IMR-90 (cell line): ENCODE measurements around the gene PDE6B. TPM values are rescaled to one million over a fixed set of nuclear protein-coding genes. Genes with fewer than 3 reads are reported as not detected.

ENCODE experiments used
- ATAC-seq: fragments of 200-7000 bp; cut with Tn5 transposase; 2 replicates; pipeline ENCODE4 v1.9.1; 2020; ENCODE audit warnings: low read depth, mild to moderate bottlenecking, moderate library complexity
- BruUV-seq: library from RNA; stranded (reverse); fragments of 400-500 nt; replicated peaks from 2 replicates; lab custom pipeline; 2021; lab: Mats Ljungman, UMichigan
- CTCF ChIA-PET: fragments of 300-600 bp; formaldehyde crosslinking; extraction: SDS; loops from one replicate; lab custom pipeline; 2021; ENCODE audit warnings: antibody characterized with exemption; lab: Yijun Ruan, JAX
- POLR2A ChIA-PET: fragments of 300-600 bp; sonication (Branson Sonifier 250); formaldehyde crosslinking; loops from one replicate; lab custom pipeline; 2022; ENCODE audit warnings: antibody characterized with exemption; ENCODE audit not compliant: unreplicated experiment; lab: Charles Lee
- DNase-seq: peaks from one replicate; pipeline ENCODE4 v3.0.0; 2013
- H2AFZ ChIP-seq: replicated peaks from 2 replicates; pipeline ENCODE3; 2013; ENCODE audit warnings: low read length, mild to moderate bottlenecking; ENCODE audit not compliant: poor library complexity
- H2AK5ac ChIP-seq: 2 replicates; pipeline ENCODE4 v1.6.1; 2013; ENCODE audit warnings: low read depth, low read length, inconsistent platforms
- H2AK9ac ChIP-seq: replicated peaks from 2 replicates; pipeline ENCODE3; 2013; ENCODE audit warnings: mild to moderate bottlenecking, low read depth, low read length, moderate library complexity; ENCODE audit not compliant: poor library complexity
- H2BK120ac ChIP-seq: 2 replicates; pipeline ENCODE4 v1.6.1; 2013; ENCODE audit warnings: low read depth, low read length, inconsistent platforms
- H2BK15ac ChIP-seq: 3 replicates; pipeline ENCODE4 v1.6.1; 2013; ENCODE audit warnings: low read depth, low read length, inconsistent platforms
- H2BK20ac ChIP-seq: 2 replicates; pipeline ENCODE4 v1.6.1; 2013; ENCODE audit warnings: low read depth, mild to moderate bottlenecking, inconsistent platforms, low read length, moderate library complexity
- H2BK5ac ChIP-seq: 2 replicates; pipeline ENCODE4 v1.6.1; 2013; ENCODE audit warnings: mild to moderate bottlenecking, low read depth, low read length, inconsistent platforms; ENCODE audit not compliant: poor library complexity, severe bottlenecking
- H3K14ac ChIP-seq: replicated peaks from 2 replicates; pipeline ENCODE4 v1.6.1; 2013; ENCODE audit warnings: low read depth, low read length, inconsistent platforms
- H3K18ac ChIP-seq: 2 replicates; pipeline ENCODE4 v1.6.1; 2013; ENCODE audit warnings: low read depth, low read length, control low read depth
- H3K23ac ChIP-seq: 2 replicates; pipeline ENCODE4 v1.6.1; 2013; ENCODE audit warnings: low read depth, low read length, inconsistent platforms
- H3K27ac ChIP-seq: 2 replicates; pipeline ENCODE4 v1.5.1; 2013; ENCODE audit warnings: mild to moderate bottlenecking, control low read depth, low read length; ENCODE audit not compliant: insufficient read depth
- H3K27me3 ChIP-seq: 2 replicates; pipeline ENCODE4 v1.6.1; 2013; ENCODE audit warnings: low read length; ENCODE audit not compliant: control insufficient read depth, insufficient read depth
- H3K36me3 ChIP-seq: 2 replicates; pipeline ENCODE4 v1.6.1; 2013; ENCODE audit warnings: low read length, mixed read lengths; ENCODE audit not compliant: control insufficient read depth, insufficient read depth
- H3K4ac ChIP-seq: 2 replicates; pipeline ENCODE4 v1.6.1; 2013; ENCODE audit warnings: low read depth, low read length, inconsistent platforms
- H3K4me1 ChIP-seq: 2 replicates; pipeline ENCODE4 v1.6.1; 2013; ENCODE audit warnings: low read length, mixed read lengths; ENCODE audit not compliant: control insufficient read depth, insufficient read depth
- H3K4me2 ChIP-seq: 2 replicates; pipeline ENCODE4 v1.6.1; 2013; ENCODE audit warnings: low read depth, mild to moderate bottlenecking, control low read depth, low read length, moderate library complexity
- H3K4me3 ChIP-seq: 2 replicates; pipeline ENCODE4 v1.5.1; 2013; ENCODE audit warnings: low read depth, mild to moderate bottlenecking, control low read depth, low read length, moderate library complexity; ENCODE audit not compliant: insufficient read depth
- H3K56ac ChIP-seq: 2 replicates; pipeline ENCODE4 v1.6.1; 2013; ENCODE audit warnings: low read length, inconsistent platforms; ENCODE audit not compliant: insufficient read depth; ENCODE audit errors: extremely low read depth
- H3K79me1 ChIP-seq, 2 experiments: 2 replicates each; pipeline ENCODE4 v1.6.1; 2013; ENCODE audit warnings: low read length in 2 of 2, inconsistent platforms in 1 of 2, low read depth in 1 of 2
- H3K9ac ChIP-seq: 2 replicates; pipeline ENCODE4 v1.6.1; 2013; ENCODE audit warnings: low read depth, low read length, control low read depth
- H3K9me1 ChIP-seq: 2 replicates; pipeline ENCODE4 v1.6.1; 2013; ENCODE audit warnings: low read length, inconsistent platforms; ENCODE audit not compliant: insufficient read depth
- H3K9me3 ChIP-seq: 2 replicates; pipeline ENCODE4 v1.6.1; 2013; ENCODE audit warnings: low read length; ENCODE audit not compliant: control insufficient read depth, insufficient read depth
- H4K20me1 ChIP-seq: 2 replicates; pipeline ENCODE4 v1.6.1; 2013; ENCODE audit warnings: low read length, inconsistent platforms; ENCODE audit not compliant: insufficient read depth
- H4K5ac ChIP-seq: 2 replicates; pipeline ENCODE4 v1.6.1; 2013; ENCODE audit warnings: mild to moderate bottlenecking, low read depth, low read length, control low read depth
- H4K8ac ChIP-seq, 2 experiments: 2 replicates each; pipeline ENCODE4 v1.6.1; 2013; ENCODE audit warnings: low read depth in 2 of 2, low read length in 2 of 2, control low read depth in 1 of 2, inconsistent platforms in 1 of 2
- H4K91ac ChIP-seq: 2 replicates; pipeline ENCODE4 v1.6.1; 2013; ENCODE audit warnings: low read depth, low read length, inconsistent platforms; ENCODE audit not compliant: insufficient read depth
- CEBPB ChIP-seq: IDR thresholded peaks from 2 replicates; pipeline ENCODE4 v1.6.1; 2012; ENCODE audit warnings: low read depth, low read length, improper control_type of control experiment
- CHD1 ChIP-seq: IDR thresholded peaks from 2 replicates; pipeline ENCODE4 v1.6.1; 2012; ENCODE audit warnings: low read depth, low read length, improper control_type of control experiment
- MAFK ChIP-seq: IDR thresholded peaks from 2 replicates; pipeline ENCODE4 v1.6.1; 2012; ENCODE audit warnings: low read depth, low read length, improper control_type of control experiment
- MAZ ChIP-seq: IDR thresholded peaks from 2 replicates; pipeline ENCODE4 v1.6.1; 2012; ENCODE audit warnings: low read depth, mild to moderate bottlenecking, low read length, improper control_type of control experiment, moderate library complexity, borderline replicate concordance
- NFE2L2 ChIP-seq: fragments of 150-350 bp; IDR thresholded peaks from 2 replicates; pipeline ENCODE4 v1.6.1; 2016; ENCODE audit warnings: low read depth, mild to moderate bottlenecking, low read length
- POLR2A ChIP-seq: IDR thresholded peaks from 2 replicates; pipeline ENCODE4 v1.6.1; 2012; ENCODE audit warnings: mild to moderate bottlenecking, low read depth, low read length
- RAD21 ChIP-seq: IDR thresholded peaks from 2 replicates; pipeline ENCODE4 v1.6.1; 2012; ENCODE audit warnings: low read length, improper control_type of control experiment
- RCOR1 ChIP-seq: IDR thresholded peaks from 2 replicates; pipeline ENCODE4 v1.6.1; 2012; ENCODE audit warnings: mild to moderate bottlenecking, low read length, improper control_type of control experiment; ENCODE audit not compliant: insufficient replicate concordance
- RFX5 ChIP-seq: IDR thresholded peaks from 2 replicates; pipeline ENCODE4 v1.8.0; 2012; ENCODE audit warnings: low read depth, mild to moderate bottlenecking, low read length, moderate library complexity
- WGBS, 2 experiments: methylation state at CpG; one replicate each; pipeline versions ENCODE4 v1.1.5 to v1.1.7; 2013; ENCODE audit warnings: missing lambda C conversion rate in 2 of 2; ENCODE audit not compliant: insufficient read length in 1 of 2; ENCODE audit errors: extremely low coverage in 2 of 2; 5-methylcytosine and 5-hydroxymethylcytosine counted together
- dilution Hi-C: fragments of 300-500 bp; cut with HindIII; formaldehyde crosslinking; loops from one replicate; pipeline ENCODE4 v1.14.3; 2018; ENCODE audit warnings: low sequenced_read_pairs; ENCODE audit not compliant: unreplicated experiment
- in situ Hi-C: fragments of 300-500 bp; cut with MboI; formaldehyde crosslinking; loops from 3 replicates; pipeline ENCODE4 v1.14.3; 2019; ENCODE audit warnings: low sequenced_read_pairs, inconsistent platforms, mixed read lengths
- intact Hi-C: fragments of 100-400 bp; cut with micrococcal nuclease; formaldehyde crosslinking; loops from 2 replicates; pipeline ENCODE4 v1.10.0; 2022
- polyA plus RNA-seq, 3 experiments: library from polyadenylated mRNA; depleted of rRNA; stranded (reverse); fragments of >200 nt; gene quantifications; 2 replicates each; pipeline ENCODE4 v1.2.3, GENCODE V29; 2012; ENCODE audit warnings: low replicate concordance in 1 of 3
- total RNA-seq: library from RNA; depleted of rRNA; stranded (reverse); fragments of >200 nt; gene quantifications from 2 replicates; pipeline ENCODE4 v1.2.3, GENCODE V29; 2012
- TF ChIP-seq, protein P1 (sequence below): fragments of 150-350 bp; IDR thresholded peaks from 2 replicates; pipeline ENCODE4 v1.6.1; 2017; ENCODE audit warnings: mild to moderate bottlenecking, antibody characterized with exemption, low read length, low read depth

PDE6B gene
- total and polyA plus RNA-seq, 2 of the 4 experiments (the other 2 are of a cell fraction): under 0.01 TPM; not detected in 1

- no peak overlapping the region for H4K8ac ChIP-seq
- no peak overlapping the region for H2BK15ac ChIP-seq
- no peak overlapping the region for H3K4me2 ChIP-seq
- in situ Hi-C loops: no loop called here
- H4K20me1 ChIP-seq: no peaks in the 10 kb centered on the region
- H3K79me1 ChIP-seq: no peaks in the 10 kb centered on the region
- no peak overlapping the region for H4K91ac ChIP-seq
- H3K36me3 ChIP-seq: no peaks in the 10 kb centered on the region
- H3K4ac ChIP-seq: no peak overlapping the region
- peaks cover 18% of the 10 kb centered on the region for H3K9me3 ChIP-seq
- CTCF ChIA-PET: no interaction called here
- intact Hi-C loops: no loop called here
- H3K9ac ChIP-seq: no peak overlapping the region
- no peaks in the 10 kb centered on the region; the same call in 1 of the 2 replicates for H3K27me3 ChIP-seq
- no peak overlapping the region for H3K18ac ChIP-seq
- no peaks in the 10 kb centered on the region for H3K9me1 ChIP-seq
- H2BK120ac ChIP-seq: no peak overlapping the region
- no peak overlapping the region for H3K14ac ChIP-seq
- no peak overlapping the region for H3K27ac ChIP-seq
- H2BK5ac ChIP-seq: no peak overlapping the region
- POLR2A ChIA-PET: no interaction called here
- no peak for DNase-seq
- 72% methylated on average over 13 of the region's 27 CpGs; no CpG with 5 or more reads in 1 of the 2 experiments for WGBS, 2 experiments
- H2BK20ac ChIP-seq: no peak overlapping the region
- no peak overlapping the region for H2AK5ac ChIP-seq
- no peak overlapping the region for H4K5ac ChIP-seq
- H3K56ac ChIP-seq: no peak overlapping the region
- BruUV-seq: no TSS peak
- no peaks in the 10 kb centered on the region for H3K4me1 ChIP-seq
- ATAC-seq: no peak
- H3K4me3 ChIP-seq: no peak overlapping the region
- dilution Hi-C loops: no loop called here
- no peak overlapping the region for H2AFZ ChIP-seq
- no peak overlapping the region for H3K23ac ChIP-seq
- TF ChIP-seq MAZ: no peak
- TF ChIP-seq RCOR1: no peak
- TF ChIP-seq, protein P1, sequence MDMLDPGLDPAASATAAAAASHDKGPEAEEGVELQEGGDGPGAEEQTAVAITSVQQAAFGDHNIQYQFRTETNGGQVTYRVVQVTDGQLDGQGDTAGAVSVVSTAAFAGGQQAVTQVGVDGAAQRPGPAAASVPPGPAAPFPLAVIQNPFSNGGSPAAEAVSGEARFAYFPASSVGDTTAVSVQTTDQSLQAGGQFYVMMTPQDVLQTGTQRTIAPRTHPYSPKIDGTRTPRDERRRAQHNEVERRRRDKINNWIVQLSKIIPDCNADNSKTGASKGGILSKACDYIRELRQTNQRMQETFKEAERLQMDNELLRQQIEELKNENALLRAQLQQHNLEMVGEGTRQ: no peak
- no peak for TF ChIP-seq RFX5
- no peak for TF ChIP-seq POLR2A
- no peak for TF ChIP-seq CHD1
- no peak for TF ChIP-seq NFE2L2
- no peak for TF ChIP-seq CEBPB
- no peak for TF ChIP-seq RAD21
- TF ChIP-seq MAFK: no peak
- no peak overlapping the region for H2AK9ac ChIP-seq
Measured at GRCh38 chr4:657834-658667, 32.7 kb downstream of the PDE6B start.
